Mesodermal cell (in vitro differentiated cells): ENCODE data around the gene MAGI2.

Experiments
- H3K27ac ChIP-seq: 2 replicates; pipeline ENCODE4 v1.7.0; 2013; ENCODE audit warnings: mild to moderate bottlenecking, low read depth, low read length, moderate library complexity; ENCODE audit not compliant: severe bottlenecking
- H3K36me3 ChIP-seq: 2 replicates; pipeline ENCODE4 v1.7.1; 2013; ENCODE audit warnings: mild to moderate bottlenecking, low read length, moderate library complexity; ENCODE audit not compliant: control insufficient read depth, insufficient read depth
- H3K4me1 ChIP-seq: one replicate; pipeline ENCODE4 v1.7.1; 2013; ENCODE audit warnings: mild to moderate bottlenecking, low read length; ENCODE audit not compliant: insufficient read depth, control insufficient read depth, poor library complexity, severe bottlenecking
- H3K4me3 ChIP-seq: 2 replicates; pipeline ENCODE4 v1.7.0; 2013; ENCODE audit warnings: low read length, control low read depth, mild to moderate bottlenecking; ENCODE audit not compliant: insufficient read depth, poor library complexity, severe bottlenecking; ENCODE audit errors: extremely low read depth
- H3K9me3 ChIP-seq: 2 replicates; pipeline ENCODE4 v1.7.1; 2013; ENCODE audit warnings: mild to moderate bottlenecking, low read length, moderate library complexity; ENCODE audit not compliant: control insufficient read depth
- WGBS, 2 experiments: methylation state at CpG; one replicate each; pipeline ENCODE4 v1.1.5; 2013; ENCODE audit warnings: missing lambda C conversion rate in 2 of 2; ENCODE audit not compliant: insufficient coverage in 2 of 2; 5-methylcytosine and 5-hydroxymethylcytosine counted together

Gene MAGI2

DNA sequence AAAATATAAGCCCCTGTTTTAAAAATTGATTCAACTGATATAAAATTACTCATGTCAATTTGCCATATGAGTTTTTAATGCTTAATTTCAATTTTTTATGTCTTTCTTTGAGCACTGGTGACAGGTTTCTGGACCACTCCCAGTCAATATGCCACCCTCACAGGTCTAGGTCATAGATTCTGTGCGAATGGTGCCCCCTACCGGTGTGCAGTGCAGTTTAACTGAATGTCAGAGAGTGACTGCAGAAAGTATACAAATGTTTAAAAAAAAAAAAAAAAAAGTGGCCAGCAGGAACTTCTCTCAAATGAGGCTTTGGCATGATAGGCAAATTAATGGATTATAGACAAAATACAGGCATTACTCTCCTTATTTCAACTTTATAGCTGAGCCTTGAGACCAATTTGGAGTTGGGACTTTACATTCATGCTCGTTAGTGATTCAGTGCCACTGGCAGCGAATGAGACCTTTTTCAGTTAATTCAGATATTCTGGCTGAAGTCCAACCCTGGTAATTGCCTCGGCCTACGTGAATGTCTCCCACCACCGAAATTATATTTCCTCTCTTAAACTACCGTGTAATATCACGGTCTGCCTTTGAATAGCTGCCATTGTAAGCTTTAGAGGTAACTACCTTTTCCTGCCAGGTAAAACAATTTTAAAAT, 1227.3 kb downstream of the MAGI2 start:
- no peaks in the 10 kb centered on the region for H3K36me3 ChIP-seq
- no peak overlapping the region for H3K4me3 ChIP-seq
- H3K9me3 ChIP-seq, result no peaks in the 10 kb centered on the region
- no peaks in the 10 kb centered on the region for H3K4me1 ChIP-seq
- H3K27ac ChIP-seq, result no peak overlapping the region
- WGBS, 2 experiments, result 65 to 76% methylated on average over 7 of the region's 9 CpGs

DNA sequence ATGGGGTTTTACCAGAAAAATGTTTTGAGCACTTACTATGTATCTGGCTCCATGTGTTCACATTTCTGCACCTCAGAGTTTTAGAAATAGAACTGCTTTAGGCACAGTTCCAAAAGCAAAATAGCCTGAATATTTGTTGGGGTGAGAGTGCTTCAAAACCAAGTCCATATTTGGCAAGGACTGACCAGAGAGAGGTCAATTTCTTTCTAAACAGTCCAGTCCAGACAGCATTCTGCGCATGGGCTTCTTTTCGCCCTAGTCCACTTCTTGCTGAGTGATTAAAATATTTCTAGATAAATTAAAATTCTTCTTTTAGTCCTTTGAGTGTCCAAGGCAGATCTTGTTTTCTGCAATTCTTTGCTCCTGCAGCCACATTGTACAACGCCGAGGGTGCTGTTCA, 1227.9 kb downstream of the MAGI2 start:
- H3K9me3 ChIP-seq, result no peaks in the 10 kb centered on the region
- no CpG with 5 or more reads among the region's 4 CpGs for WGBS, 2 experiments
- no peak overlapping the region for H3K27ac ChIP-seq
- no peaks in the 10 kb centered on the region for H3K36me3 ChIP-seq
- H3K4me1 ChIP-seq, result no peaks in the 10 kb centered on the region
- no peak overlapping the region for H3K4me3 ChIP-seq

DNA sequence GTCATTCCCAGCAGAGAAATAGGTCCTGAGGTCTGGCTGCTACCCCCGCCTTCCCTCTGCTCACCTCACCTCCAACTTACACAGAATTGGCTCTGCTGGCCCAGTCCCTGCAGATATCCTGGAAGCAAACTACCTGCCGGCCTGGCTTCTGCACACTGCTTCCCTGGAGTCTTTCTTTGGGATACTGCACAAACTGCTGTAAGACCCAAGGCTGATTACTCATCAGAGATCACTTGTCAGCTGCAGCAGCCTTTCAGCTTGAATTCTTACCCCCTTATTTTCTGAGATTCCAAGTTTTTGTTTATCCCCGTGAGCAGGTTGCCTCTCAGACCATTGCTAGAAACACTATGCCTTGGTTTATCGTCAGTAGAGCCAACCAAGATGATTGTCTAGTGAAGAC, 1228.5 kb downstream of the MAGI2 start:
- H3K9me3 ChIP-seq, result no peaks in the 10 kb centered on the region
- WGBS, 2 experiments, result 75 to 93% methylated on average over 3 of the region's 4 CpGs

DNA sequence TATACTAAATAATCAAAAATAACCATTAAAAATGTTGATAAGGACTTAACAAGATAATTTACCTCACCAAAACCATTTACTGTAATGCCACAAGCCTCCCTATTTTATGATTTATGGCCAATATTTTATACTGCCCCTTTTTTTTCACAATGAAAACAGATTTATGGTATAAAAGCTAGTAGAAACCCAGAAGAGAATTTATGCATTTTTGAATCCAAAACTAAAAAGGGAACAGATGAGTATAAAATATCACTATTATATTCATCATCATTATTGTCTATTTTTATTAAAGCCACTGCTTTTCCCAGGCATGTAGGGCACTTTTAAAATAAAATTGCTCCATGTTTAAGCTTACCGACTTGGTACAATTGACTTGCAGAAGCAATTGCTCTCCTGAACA, 1229.9 kb downstream of the MAGI2 start:
- 86% methylated on average over 1 of the region's 1 CpG; no CpG with 5 or more reads in 1 of the 2 experiments for WGBS, 2 experiments
- H3K4me1 ChIP-seq, result no peaks in the 10 kb centered on the region
- H3K9me3 ChIP-seq, result no peaks in the 10 kb centered on the region
- no peak overlapping the region for H3K27ac ChIP-seq
- no peak overlapping the region for H3K4me3 ChIP-seq
- no peaks in the 10 kb centered on the region for H3K36me3 ChIP-seq

More for the DNA sequence above, 1228.5 kb downstream of the MAGI2 start:
- H3K4me1 ChIP-seq, result no peaks in the 10 kb centered on the region
- H3K4me3 ChIP-seq, result no peak overlapping the region
- H3K27ac ChIP-seq, result no peak overlapping the region
- H3K36me3 ChIP-seq, result no peaks in the 10 kb centered on the region

DNA sequence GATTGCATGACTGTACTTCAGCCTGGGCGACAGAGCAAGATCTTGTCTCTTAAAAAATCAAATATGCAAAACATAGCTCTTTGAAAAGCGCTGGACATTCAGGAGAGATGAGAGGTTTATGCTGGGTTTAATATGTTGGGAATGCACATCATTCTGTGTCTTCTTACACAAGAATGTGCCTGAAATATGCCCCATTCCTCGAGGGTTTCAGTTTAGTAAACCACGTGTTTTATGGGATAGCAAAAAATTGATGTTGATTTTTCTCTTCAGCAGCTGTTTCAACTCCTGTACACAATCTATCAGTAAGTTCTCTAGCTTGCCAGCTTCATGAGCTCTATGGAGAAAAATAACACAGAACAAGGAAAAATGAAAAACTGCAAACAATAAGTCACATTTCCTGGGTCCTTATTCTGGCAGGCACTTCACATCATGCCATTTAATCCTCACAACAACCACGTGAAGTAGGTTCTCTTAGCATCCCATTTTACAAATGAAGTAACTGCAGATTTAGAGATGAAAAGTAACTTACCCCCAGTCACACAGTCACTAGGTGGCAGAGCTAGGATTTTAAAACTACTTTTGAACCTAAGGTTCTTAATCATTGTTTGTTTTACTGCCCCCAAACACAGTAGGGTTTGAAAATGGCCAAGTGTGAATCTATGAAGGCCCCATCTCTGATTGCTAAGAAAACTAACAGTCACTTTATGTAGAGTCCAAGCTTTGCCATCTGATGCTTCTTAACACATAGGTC, 1231.3 kb downstream of the MAGI2 start:
- H3K27ac ChIP-seq, result no peak overlapping the region
- WGBS, 2 experiments, result 40 to 94% methylated on average over 1 to 3 of the region's 5 CpGs
- H3K4me1 ChIP-seq, result no peaks in the 10 kb centered on the region
- no peaks in the 10 kb centered on the region for H3K9me3 ChIP-seq
- no peak overlapping the region for H3K4me3 ChIP-seq
- no peaks in the 10 kb centered on the region for H3K36me3 ChIP-seq

DNA sequence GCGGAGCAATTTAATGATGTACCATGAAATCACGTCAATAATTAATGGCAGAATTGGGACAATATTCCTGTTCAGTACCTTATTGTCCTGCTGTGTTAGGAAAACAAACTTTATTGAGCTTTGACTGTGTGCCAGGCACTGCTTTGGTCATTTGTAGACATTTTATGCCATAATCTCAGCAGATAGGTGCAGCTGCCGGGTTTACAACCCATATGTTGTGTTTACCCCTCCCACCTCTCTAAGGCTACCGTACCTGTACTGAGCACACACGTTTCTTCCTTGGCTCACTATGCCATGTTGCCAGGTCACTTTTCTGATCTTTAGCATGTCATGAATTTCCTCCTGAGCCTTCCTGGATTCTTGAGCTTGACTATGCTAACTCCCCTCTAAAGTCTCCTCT, 1232.7 kb downstream of the MAGI2 start:
- Histone ChIP-seq H3K4me3 (no peak overlapping the region), H3K36me3 (no peaks in the 10 kb centered on the region), H3K9me3 (no peaks in the 10 kb centered on the region), H3K4me1 (no peaks in the 10 kb centered on the region), H3K27ac (no peak overlapping the region)
- 89 to 94% methylated on average over 5 of the region's 5 CpGs for WGBS, 2 experiments

DNA sequence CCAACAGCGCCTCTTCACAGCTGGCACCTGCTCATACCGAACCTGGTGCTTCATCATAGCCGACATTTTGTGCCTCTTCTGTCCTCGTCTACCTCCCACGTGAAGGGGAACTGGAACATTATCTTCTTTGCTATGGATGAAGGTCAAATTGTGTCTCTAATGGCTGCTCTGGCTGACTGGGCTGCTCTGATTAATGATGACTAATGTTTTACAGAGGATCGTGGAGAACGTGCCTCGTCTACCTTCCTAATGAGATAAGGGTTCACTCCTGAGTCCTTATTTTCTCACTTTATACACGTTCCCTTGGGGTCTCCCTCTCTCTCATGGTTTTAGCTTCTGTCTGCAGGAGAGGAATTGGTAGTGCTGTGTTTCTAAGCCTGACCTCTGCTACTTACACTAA, 1234.6 kb downstream of the MAGI2 start:
- no peaks in the 10 kb centered on the region for H3K4me1 ChIP-seq
- no peaks in the 10 kb centered on the region for H3K36me3 ChIP-seq
- H3K4me3 ChIP-seq, result no peak overlapping the region
- H3K9me3 ChIP-seq, result no peaks in the 10 kb centered on the region
- WGBS, 2 experiments, result 88 to 94% methylated on average over 6 to 8 of the region's 9 CpGs
- H3K27ac ChIP-seq, result no peak overlapping the region

DNA sequence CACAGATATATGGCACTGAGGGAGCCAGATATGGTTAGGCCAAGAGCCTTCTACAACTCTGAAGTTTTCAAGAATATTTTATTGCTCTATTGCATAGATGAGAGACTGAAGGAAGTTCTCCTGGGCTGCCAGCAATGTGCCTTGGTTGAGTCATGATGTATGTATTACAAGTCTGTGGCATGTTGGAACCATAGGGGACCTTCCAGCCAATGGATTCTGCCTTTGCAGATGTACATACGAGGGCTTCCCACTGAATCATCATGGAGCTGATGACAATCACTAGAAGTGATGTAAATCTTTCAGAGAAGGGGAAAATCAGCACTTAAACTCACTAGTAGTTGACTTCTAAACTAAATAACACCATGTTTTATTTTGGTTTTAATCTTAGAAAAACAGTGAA, 1235.4 kb downstream of the MAGI2 start:
- Histone ChIP-seq H3K36me3 (no peaks in the 10 kb centered on the region), H3K4me1 (no peaks in the 10 kb centered on the region), H3K27ac (no peak overlapping the region), H3K4me3 (no peak overlapping the region), H3K9me3 (no peaks in the 10 kb centered on the region)
- WGBS, 2 experiments, result no CpG with 5 or more reads among the region's 1 CpG

DNA sequence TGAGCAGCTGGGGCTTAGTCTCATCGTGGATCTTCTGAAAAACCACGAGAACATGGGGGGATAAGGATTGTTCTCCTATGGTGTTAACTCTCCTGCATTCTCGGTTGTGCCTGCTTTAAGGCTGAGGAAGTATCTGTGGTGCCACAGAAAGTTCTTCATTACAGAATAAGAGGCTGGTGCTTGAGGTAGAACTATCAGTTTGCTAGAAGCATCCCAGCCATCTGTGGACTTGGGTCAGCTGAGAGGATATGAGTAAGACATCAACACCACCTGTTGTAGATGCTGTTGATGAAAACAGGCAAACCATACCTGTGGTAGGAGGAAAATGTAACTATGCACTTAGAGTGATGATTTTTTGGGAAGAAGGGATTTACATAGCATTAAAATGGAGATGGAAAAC, 1238.3 kb downstream of the MAGI2 start:
- 90 to 94% methylated on average over 2 of the region's 3 CpGs for WGBS, 2 experiments
- Histone ChIP-seq H3K27ac (no peak overlapping the region), H3K4me3 (no peak overlapping the region), H3K36me3 (no peaks in the 10 kb centered on the region), H3K4me1 (no peaks in the 10 kb centered on the region), H3K9me3 (no peaks in the 10 kb centered on the region)

DNA sequence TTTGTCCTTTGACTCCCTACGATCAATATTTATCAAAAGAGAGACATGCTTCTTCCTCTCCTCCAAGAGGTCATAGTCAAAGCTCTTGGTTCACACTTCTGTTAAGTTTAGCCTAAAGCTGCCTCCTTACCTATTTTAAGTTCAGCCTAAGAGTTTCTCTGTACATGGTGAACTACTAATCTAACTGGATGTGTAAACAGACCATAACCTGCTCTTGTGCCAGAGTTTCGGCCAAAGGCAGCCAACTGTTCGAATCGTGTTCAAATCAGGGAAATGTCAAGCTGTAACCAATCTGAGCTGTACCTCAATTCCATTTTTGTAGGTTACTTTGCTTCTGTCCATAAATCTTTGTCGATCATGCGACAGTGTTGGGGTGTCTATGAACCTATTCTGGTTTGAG, 1240.1 kb downstream of the MAGI2 start:
- Histone ChIP-seq H3K36me3 (no peaks in the 10 kb centered on the region), H3K4me1 (no peaks in the 10 kb centered on the region), H3K9me3 (no peaks in the 10 kb centered on the region), H3K27ac (no peak overlapping the region), H3K4me3 (no peak overlapping the region)
- 89 to 97% methylated on average over 6 of the region's 6 CpGs for WGBS, 2 experiments

DNA sequence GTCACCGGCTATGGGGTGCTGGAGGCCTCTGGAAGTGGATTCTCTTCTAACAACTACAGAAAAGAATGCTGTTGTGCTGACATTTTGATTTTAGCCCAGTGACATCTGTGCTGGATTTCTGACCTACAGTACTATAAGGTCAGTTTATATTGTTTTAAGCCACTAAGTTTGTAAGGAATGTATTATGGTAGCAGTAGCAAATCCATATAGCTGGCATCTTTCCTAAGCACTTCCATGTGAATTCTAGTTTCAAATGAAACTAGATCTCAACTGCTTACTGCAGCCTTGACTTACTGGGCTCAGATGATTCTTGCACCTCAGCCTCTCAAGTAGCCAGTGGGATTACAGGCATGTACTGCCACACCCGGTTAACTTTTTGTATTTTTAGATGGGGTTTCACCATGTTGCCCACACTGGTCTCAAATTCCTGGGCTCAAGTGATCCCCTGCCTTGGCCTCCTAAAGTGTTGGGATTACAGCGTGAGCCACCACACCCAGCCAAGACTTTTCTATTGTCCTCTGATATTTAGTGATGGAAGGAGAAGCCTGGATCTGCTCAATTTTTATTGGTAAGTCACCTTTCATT, 1240.9 kb downstream of the MAGI2 start:
- WGBS, 2 experiments, result 78% methylated on average over 1 of the region's 3 CpGs; no CpG with 5 or more reads in 1 of the 2 experiments
- Histone ChIP-seq H3K4me1 (no peaks in the 10 kb centered on the region), H3K27ac (no peak overlapping the region), H3K9me3 (no peaks in the 10 kb centered on the region), H3K36me3 (no peaks in the 10 kb centered on the region), H3K4me3 (no peak overlapping the region)
